Right kidney (tissue), 9 donors: Measurements from ENCODE around the gene RASIP1.
"Not testable (repeated sequence)": the region's sequence is repeated elsewhere in the genome, so short reads cannot be mapped to it uniquely, and the experiment has no call there.

Experiments used
- DNase-seq: peaks from one replicate; pipeline ENCODE4 v3.0.0-alpha.2; 2016
- long read RNA-seq, 8 donors: transcript quantifications; one replicate each; lab custom pipeline, GENCODE V29; 2026

The RASIP1 gene, protein sequence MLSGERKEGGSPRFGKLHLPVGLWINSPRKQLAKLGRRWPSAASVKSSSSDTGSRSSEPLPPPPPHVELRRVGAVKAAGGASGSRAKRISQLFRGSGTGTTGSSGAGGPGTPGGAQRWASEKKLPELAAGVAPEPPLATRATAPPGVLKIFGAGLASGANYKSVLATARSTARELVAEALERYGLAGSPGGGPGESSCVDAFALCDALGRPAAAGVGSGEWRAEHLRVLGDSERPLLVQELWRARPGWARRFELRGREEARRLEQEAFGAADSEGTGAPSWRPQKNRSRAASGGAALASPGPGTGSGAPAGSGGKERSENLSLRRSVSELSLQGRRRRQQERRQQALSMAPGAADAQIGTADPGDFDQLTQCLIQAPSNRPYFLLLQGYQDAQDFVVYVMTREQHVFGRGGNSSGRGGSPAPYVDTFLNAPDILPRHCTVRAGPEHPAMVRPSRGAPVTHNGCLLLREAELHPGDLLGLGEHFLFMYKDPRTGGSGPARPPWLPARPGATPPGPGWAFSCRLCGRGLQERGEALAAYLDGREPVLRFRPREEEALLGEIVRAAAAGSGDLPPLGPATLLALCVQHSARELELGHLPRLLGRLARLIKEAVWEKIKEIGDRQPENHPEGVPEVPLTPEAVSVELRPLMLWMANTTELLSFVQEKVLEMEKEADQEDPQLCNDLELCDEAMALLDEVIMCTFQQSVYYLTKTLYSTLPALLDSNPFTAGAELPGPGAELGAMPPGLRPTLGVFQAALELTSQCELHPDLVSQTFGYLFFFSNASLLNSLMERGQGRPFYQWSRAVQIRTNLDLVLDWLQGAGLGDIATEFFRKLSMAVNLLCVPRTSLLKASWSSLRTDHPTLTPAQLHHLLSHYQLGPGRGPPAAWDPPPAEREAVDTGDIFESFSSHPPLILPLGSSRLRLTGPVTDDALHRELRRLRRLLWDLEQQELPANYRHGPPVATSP
- long read RNA-seq, donor 1, partial matches to known transcripts, result 0 of 3 reads
- long read RNA-seq, donor 1, other reads (novel, unspliced or antisense), result 0 of 3 reads
- long read RNA-seq, donor 2, partial matches to known transcripts, result 0 of 4 reads
- long read RNA-seq, donor 2, other reads (novel, unspliced or antisense), result 0 of 4 reads
- long read RNA-seq, donor 3, partial matches to known transcripts, result 0 of 3 reads
- long read RNA-seq, donor 3, other reads (novel, unspliced or antisense), result 0 of 3 reads
- long read RNA-seq, donor 4, partial matches to known transcripts, result 0 of 4 reads
- long read RNA-seq, donor 4, other reads (novel, unspliced or antisense), result 0 of 4 reads
- long read RNA-seq, donor 5, partial matches to known transcripts, result 0 of 3 reads
- long read RNA-seq, donor 5, other reads (novel, unspliced or antisense), result 0 of 3 reads
- long read RNA-seq, donor 6, partial matches to known transcripts, result 0 of 3 reads
- long read RNA-seq, donor 6, other reads (novel, unspliced or antisense), result 0 of 3 reads
- long read RNA-seq, donor 7, transcript RASIP1-201 (12 exons, 3,308 nt), result major isoform, 5 of 15 reads
- long read RNA-seq, donor 7, partial matches to known transcripts, result 7 of 15 reads
- long read RNA-seq, donor 7, other reads (novel, unspliced or antisense), result 0 of 15 reads
- long read RNA-seq, donor 8, transcript RASIP1-201 (12 exons, 3,308 nt), result major isoform, 5 of 5 reads
- long read RNA-seq, donor 8, partial matches to known transcripts, result 0 of 5 reads
- long read RNA-seq, donor 8, other reads (novel, unspliced or antisense), result 0 of 5 reads

DNA sequence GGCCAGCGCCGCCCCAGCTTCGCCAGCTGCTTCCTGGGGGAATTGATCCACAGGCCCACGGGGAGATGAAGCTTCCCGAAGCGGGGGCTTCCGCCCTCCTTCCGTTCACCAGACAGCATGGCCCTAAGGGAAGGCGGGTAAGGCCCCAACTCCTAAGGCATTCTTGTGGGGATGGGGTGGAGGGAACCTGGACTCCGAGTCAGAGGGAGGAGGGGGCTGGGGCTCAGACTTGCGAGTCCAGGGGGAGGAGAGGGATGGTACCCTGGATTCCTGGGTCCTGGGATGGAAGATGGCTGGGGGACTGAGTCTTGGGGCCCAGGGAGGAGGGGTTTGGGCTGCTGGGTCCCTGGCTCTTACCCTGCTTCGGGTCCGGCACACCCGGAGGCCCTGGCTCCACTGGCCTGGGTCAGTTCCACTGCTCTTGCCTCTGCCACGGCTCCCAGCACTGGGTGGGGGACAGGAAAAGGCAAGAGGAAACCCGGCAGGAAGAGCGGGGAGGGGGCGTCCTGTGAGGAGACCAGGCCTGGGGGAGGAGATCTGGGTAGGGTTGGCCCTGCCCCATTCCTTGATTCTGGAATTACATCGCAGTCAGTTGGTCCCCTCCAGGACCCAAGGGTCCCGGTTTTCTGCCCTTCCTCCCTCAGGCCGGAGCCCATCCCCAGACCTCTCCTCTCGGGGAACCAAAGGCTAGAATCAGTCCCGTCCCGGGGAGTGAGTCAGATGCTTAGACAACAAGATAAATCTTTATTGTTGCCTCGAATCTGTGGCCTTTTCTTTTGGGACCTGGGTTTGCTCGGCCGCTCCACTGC lies at the start of gene RASIP1:
RASIP1 (minus strand) TSS at position 447 of the 809 bp plus-strand sequence; CDS start at position 119, 328 bp downstream.
- no peak for DNase-seq

DNA sequence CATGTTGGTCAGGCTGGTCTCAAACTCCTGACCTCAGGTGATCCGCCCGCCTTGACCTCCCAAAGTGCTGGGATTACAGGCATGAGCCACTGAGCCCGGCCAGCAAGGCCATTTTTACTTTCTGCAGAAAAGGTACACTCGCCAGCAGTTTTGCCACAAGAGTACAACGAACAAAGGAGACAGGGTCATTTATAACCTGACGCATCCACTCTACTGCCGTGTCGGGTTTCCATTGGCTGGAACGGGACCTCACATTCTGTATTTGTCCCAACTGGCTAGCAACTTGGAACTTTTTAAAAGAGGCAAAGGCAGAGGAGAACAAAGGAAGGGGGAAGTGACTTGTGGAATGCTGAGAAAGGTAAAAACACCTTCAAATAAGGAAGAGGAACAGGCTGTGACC lies 46.9 kb upstream of the RASIP1 start:
- DNase-seq, result not testable (repeated sequence)

DNA sequence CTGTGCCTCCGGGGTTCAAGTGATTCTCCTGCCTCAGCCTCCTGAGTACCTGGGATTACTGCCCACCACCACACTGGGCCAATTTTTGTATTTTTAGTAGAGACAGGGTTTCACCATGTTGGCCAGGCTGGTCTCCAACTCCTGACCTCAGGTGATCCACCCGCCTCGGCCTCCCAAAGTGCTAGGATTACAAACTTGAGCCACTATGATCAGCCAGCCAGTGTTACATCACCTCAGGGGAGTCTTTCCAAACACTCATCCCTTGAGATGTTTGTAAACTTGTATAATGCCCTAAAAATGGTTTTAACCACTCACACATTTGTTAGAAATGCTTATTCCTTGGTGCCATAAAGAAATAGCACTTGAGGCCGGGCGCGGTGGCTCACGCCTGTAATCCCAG lies 46.0 kb upstream of the RASIP1 start:
- DNase-seq, result not testable (repeated sequence)

DNA sequence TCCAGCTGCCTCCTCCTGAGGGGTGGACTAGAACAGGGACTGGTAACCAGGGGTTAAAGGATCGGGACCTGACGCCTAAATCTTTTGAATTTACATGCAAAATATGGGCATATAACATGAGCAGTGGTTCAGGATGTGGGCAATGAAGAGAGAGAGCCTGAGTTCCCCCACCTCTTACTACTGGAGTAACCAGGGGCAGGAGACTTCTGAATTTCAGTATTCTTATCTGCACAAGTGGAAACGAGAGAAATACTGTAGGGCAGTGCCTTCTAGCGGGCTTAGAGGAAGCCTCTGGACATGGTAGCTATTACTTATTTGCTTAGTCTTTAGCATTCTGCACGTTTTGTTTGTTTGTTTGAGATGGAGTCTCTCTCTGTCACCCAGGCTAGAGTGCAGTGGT lies 44.1 kb upstream of the RASIP1 start:
- DNase-seq, result no peak

DNA sequence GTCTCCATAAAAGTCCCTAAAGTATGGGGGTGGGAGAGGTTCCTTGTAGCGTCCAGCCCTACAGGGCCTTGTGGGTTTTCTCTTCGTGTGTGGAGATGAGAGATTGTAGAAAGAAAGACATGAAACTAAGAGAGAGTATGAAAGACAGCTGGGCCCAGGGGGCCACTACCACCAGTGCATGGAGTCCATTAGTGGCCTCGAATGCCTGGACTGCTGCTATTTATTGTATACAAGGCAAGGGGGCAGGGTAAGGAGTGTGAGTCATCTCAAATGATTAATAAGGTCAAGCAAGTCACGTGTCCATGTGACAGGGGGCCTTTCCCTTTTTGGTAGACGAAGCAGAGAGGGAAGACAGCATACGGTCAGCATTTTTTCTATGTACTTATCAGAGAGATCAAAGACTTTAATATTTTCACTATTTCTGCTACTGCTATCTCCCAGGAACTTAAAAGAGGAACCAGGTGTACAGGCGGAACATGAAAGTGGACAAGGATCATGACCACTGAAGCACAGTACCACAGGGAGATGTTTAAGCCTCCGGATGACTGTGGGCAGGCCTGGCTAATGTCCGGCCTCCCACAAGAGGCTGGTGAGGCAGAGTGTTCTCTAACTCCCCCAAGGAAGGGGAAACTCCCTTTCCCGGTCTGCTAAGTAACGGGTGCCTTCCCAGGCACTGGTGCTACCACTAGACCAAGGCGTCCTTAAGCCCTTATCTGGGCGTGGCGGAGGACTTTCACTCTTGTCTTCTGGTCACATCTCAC lies 40.4 kb upstream of the RASIP1 start:
- DNase-seq, result peak; percentile 43

DNA sequence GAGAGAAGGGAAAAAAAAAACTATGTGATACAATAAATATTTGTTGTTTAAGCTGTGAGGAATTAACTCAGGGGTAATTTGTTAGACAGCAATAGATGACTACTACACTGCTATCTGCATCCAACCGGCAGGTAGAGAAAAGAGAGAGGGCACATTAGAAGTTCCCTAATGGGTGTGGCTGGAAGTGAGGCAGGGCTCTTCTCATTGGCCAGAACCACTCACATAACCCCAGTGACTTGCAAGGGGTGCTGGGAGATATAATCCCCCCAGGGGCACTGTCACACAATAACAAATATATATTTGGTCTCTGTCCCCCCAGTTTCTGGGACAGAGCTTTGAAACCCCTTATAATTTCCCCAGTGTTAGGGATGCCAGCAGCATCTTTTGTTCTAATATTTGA lies 39.2 kb upstream of the RASIP1 start:
- no peak for DNase-seq

DNA sequence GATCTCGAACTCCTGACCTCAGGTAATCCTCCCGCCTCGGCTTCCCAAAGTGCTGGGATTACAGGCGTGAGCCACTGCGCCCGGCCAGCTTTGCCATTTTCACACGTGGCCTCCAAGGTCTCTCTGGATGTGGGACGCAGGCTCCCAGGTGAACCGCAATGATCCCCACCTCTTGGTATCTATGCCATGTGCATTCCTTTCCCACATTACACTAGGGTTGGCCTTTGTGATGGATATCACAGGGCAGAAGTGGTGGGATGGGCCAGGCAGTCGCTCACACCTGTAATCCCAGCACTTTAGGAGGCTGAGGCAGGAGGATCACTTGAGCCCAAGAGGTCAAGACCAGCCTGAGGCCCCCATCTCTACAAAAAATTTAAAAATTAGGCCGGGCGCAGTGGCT lies 37.3 kb upstream of the RASIP1 start:
- no peak for DNase-seq

DNA sequence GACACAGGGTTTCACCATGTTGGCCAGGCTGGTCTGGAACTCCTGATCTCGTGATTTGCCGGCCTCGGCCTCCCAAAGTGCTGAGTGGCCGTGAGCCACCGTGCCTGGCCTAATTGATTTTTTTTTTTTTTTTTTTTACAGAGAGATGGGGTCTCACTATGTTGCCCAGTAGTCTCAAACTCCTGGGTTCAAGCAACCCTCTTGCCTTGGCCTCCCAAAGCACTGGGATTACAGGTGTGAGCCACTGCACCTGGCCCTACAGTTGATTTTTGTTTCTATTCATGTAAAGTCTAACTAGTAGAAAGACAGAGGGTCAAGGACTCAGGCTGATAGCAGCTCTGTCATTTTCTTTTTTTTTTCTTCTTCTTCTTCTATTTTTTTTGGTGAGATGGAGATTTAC lies 36.7 kb upstream of the RASIP1 start:
- DNase-seq, result no peak

DNA sequence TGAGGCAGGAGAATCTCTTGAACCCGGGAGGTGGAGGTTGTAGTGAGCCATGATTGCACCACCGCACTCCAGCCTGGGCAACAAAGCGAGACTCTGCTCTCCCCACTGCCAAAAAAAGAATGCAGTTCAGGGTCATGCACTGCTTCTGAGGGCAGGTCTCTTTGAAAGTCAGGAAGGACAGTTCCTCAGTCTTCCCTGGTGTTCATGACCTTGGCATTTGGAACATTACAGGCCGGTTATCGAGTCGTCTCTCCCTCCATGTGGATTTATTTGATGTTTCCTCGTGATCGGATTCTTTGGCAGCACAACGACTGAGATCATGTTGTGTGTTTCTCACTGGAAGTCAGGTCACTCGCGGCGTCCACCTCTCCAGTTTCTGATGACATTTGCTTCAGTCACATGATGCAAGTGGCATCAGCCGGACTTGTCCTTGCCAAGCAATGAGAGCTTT lies 32.1 kb upstream of the RASIP1 start:
- DNase-seq, result no peak

DNA sequence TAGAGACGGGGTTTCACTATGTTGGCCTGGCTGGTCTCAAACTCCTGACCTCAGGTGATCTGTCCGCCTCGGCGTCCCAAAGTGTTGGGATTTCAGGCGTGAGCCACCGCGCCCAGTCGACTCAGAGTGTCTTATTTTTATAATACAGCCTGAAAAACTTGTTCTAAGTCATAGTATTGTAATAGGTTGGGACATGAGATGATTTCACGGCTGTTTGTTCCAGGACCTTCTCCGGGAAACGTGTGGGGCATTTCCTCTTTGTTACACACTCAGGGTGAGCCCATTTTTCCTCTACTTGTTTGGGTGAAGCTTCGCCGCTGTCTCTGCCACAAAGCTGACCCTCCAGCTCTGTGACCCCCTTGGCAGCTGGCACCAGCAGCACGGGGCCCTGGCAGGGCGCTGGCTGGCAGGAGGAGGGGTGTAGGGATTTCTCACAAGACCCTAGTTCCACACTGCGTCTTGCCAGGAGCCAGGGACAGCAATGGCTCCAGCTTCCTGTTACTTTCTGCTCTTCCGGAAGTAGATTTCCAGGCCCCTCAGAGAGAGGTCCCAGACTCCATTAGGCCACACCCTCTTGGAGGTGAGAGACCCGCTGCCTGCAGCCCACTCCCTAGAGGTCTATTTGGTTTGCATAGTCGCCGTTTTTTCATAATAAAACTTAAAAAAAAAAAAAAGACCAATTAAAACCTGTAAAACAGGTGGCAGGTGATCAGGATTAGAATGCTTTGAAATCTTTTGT lies 30.5 kb upstream of the RASIP1 start:
- no peak for DNase-seq

DNA sequence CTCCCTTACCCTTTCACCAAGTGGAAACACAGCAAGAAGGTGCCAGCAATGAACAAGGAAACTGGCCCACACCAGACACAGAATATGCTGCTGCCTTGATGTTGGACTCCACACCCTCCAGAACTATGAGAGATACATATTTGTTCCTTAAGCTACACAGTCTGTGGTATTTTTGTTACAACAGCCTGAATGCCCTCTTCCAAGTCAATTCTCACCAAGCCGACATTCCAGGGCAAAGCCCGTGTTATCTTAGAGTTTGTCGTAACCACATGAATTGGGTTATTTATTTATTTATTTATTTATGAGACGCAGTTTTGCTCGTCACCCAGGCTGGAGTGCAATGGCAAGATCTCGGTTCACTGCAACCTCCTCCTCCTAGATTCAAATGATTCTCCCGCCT lies 29.9 kb upstream of the RASIP1 start:
- no peak for DNase-seq

DNA sequence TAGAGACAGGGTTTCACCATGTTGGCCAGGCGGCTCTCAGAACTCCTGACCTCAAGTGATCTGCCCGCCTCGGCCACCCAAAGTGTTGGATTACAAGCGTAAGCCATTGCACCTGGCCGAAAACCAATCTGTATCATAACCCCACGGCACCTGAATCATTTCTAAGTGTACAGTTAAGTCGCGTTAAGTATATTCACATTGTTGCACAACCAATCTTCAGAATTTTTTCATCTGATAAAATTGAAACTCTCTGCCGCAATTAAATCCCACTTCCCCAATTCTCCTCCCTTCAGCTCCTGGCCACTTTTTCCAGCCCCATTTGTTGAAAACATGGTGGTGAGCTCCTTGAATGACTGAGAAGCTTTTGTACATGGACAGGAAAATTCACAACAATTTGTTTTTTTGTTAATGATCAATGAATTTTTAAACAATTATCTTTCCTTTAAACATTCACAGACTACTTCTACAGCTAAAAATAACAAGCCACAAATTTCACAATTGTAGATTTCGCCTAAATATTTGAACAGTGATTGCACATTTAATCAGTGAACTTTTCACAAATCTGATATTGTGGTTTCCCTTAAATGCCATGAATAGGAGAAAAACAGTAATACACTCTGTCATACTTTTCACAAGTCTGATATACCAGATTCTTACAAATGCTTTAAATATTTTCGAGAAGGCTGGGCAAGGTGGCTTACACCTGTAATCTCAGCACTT lies 28.7 kb upstream of the RASIP1 start:
- no peak for DNase-seq

DNA sequence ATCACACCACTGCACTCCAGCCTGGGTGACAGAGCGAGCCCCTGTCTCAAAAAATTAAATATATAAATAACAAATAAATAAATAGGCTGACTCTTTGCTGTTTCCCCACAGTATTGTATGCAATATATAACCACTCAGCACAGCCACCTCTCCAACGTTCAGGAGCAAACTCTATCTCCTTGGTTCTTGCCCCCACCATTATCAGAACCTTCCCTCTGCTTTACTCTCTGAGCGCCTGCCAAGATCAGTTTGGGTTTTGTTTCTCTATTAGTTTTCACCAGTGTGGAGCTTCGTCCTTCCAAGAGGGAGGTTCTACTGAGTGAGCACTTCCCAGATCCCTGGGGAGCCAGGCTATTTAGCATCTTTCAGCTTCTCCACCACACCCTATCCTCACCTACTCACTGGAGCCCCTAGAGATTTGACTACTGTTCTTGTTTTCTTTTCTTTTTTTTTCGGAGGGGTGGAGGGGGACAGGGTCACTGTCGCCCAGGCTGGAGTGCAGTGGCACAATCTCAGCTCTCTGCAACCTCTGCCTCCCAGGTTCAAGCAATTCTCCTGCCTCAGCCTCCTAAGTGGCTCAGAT lies 27.9 kb upstream of the RASIP1 start:
- not testable (repeated sequence) for DNase-seq

DNA sequence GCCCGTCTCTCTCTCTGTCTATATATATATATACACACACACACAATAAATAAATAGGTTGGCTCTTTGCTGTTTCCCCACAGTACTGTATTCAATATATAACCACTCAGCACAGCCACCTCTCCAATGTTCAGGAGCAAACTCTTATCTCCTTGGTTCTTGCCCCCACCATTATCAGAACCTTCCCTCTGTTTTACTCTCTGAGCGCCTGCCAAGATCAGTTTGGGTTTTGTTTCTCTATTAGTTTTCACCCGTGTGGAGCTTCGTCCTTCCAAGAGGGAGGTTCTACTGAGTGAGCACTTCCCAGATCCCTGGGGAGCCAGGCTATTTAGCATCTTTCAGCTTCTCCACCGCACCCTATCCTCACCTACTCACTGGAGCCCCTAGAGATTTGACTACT lies 25.4 kb upstream of the RASIP1 start:
- DNase-seq, result not testable (repeated sequence)

DNA sequence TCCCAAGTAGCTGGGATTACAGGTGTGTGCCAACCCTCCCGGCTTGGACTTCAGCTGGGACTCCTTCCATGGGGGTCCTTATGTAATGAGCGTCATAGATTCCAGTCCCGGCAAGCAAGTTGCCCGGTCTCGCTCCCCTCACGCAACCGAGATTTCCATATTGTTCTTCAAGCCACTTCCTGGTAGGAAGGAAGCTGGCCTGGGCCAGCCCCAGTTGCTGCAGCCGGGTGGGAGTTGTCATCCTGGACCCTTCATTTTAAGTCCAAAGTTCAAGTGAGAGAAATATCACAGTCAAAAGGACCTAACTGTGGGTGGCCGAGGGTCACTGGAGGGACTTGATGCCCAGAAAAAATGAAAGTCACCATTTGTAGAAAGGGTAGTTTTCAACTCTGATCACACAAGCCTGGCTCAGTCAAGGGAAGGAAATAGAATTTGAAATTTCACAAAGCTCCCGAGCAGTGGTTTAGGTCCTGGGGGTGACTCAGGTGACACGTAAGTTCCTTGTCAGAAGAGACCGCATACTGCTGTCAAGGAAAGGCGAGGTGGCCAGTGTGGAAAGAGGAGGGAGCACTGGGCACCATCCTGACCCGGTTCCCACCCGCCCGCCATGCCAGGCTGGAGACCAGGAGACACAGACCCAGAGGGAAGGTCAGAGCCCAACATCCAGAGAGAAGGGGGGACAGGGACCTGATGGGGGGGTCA lies 20.2 kb upstream of the RASIP1 start:
- no peak for DNase-seq

DNA sequence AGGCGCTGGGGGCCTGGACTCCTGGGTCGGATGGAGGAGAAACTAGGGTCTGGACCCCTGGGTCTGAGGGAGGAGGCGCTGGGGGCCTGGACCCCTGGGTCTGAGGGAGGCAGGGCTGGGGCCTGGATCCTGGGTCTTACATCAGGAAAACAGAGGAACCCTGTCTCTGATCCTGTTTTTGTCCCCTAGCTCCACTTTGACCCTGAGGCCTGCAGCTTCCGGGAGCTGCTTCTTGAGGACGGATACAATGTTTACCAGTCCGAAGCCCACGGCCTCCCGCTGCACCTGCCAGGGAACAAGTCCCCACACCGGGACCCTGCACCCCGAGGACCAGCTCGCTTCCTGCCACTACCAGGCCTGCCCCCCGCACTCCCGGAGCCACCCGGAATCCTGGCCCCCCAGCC lies 17.3 kb upstream of the RASIP1 start:
- no peak for DNase-seq

DNA sequence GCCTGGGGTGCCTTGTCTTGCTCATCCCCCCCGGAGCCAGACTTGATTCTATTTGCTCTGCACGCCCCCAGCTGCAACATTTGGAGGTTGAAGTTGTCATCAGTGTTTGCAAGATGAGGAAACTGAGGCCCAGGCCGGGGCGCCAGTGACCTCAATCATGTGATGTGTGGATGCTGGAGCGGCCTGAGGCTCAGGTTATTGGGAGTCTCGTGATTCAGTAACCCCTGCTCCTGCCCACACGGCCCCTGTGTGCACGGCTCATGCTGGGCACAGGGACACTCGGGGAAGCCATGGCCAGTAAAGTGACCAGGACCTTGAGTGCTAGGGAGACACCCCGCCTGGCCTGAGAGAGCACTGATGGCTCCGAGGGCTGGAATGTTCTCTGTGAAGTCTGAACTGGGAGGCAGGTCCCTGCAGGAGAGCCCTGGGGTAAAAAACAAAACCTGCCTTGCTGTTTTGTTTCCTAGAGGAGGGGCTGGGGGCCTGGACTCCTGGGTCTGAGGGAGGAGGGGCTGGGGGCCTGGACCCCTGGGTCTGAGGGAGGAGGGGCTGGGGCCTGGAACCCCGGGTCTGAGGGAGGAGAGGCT lies 16.8 kb upstream of the RASIP1 start:
- no peak for DNase-seq
